MM.1S (cell line): ENCODE data around the gene IL33.

Experiments used
- EZH2 ChIP-seq: fragments of 300-600 bp; sonication (generic); optimal IDR thresholded peaks from 2 replicates; pipeline ENCODE3; 2017; ENCODE audit warnings: low read depth, mild to moderate bottlenecking, antibody characterized with exemption, low read length, mixed read lengths
- TF ChIP-seq, protein P1 (sequence below): fragments of 300-600 bp; sonication (generic); IDR thresholded peaks from 2 replicates; pipeline ENCODE4 v1.5.1; 2016; ENCODE audit warnings: antibody characterized with exemption, low read length, mixed read lengths

DNA sequence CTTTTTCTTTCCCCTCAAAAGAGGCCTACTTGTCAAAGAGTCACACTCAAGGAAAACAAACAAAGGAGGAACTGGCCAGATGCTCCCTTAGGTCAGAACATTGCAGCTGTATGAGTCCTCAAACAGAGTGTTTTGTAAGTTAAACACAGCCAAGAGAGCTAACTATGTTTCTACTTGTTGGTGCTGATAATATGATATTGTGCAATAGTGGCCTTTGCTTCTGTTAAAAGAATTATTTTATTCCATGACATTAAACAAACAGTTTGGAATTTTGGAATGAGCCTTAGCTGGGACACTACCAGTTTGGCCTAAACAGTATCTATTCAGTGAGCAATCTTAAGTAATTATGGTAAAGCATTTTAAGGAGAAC lies 56.6 kb downstream of the IL33 start:
- TF ChIP-seq, protein P1, sequence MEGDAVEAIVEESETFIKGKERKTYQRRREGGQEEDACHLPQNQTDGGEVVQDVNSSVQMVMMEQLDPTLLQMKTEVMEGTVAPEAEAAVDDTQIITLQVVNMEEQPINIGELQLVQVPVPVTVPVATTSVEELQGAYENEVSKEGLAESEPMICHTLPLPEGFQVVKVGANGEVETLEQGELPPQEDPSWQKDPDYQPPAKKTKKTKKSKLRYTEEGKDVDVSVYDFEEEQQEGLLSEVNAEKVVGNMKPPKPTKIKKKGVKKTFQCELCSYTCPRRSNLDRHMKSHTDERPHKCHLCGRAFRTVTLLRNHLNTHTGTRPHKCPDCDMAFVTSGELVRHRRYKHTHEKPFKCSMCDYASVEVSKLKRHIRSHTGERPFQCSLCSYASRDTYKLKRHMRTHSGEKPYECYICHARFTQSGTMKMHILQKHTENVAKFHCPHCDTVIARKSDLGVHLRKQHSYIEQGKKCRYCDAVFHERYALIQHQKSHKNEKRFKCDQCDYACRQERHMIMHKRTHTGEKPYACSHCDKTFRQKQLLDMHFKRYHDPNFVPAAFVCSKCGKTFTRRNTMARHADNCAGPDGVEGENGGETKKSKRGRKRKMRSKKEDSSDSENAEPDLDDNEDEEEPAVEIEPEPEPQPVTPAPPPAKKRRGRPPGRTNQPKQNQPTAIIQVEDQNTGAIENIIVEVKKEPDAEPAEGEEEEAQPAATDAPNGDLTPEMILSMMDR = no peak
- TF ChIP-seq EZH2 = no peak
